HG03378 (cell line): Measurements from ENCODE around the gene NPLOC4.

Source experiments
- ATAC-seq: cut with Tn5 transposase; IDR thresholded peaks from one replicate; pipeline ENCODE4 v1.9.1; 2021; ENCODE audit warnings: mild to moderate bottlenecking, moderate library complexity; ENCODE audit not compliant: unreplicated experiment

Gene NPLOC4

GRCh38 chr17:81509207-81509971, 127.5 kb downstream of the NPLOC4 start:
- no peak for ATAC-seq

- no peak for ATAC-seq
These were observed 128.2 kb downstream of the NPLOC4 start for GRCh38 chr17:81508639-81509206.
